Panc1 (cell line): ENCODE measurements around the gene BCL2L1. TPM values are rescaled to one million over a fixed set of nuclear protein-coding genes. Genes with fewer than 3 reads are reported as not detected.

Source experiments
- ATAC-seq: fragments of 200-7000 bp; cut with Tn5 transposase; 2 replicates; pipeline ENCODE4 v1.9.1; 2020; ENCODE audit warnings: mild to moderate bottlenecking, moderate library complexity
- BruUV-seq: library from RNA; stranded (reverse); fragments of 400-500 nt; replicated peaks from 2 replicates; lab custom pipeline; 2021; lab: Mats Ljungman, UMichigan
- CTCF ChIA-PET: fragments of 300-600 bp; sonication (Branson Sonifier 250); formaldehyde crosslinking; loops from one replicate; lab custom pipeline; 2022; ENCODE audit warnings: antibody characterized with exemption; lab: Charles Lee
- POLR2A ChIA-PET: fragments of 300-600 bp; sonication (Branson Sonifier 250); formaldehyde crosslinking; loops from one replicate; lab custom pipeline; 2022; ENCODE audit warnings: antibody characterized with exemption; lab: Charles Lee
- DNase-seq: peaks from one replicate; pipeline ENCODE4 v3.0.0-alpha.2; 2010; ENCODE audit warnings: low read depth, low spot score
- H3K27ac ChIP-seq: 2 replicates; pipeline ENCODE4 v1.5.1; 2011; ENCODE audit warnings: mild to moderate bottlenecking, low read length, inconsistent platforms
- H3K27me3 ChIP-seq: fragments of 200-500 bp; sonication (Bioruptor generic); 2 replicates; pipeline ENCODE4 v1.6.0; 2014; ENCODE audit warnings: low read length, inconsistent platforms; ENCODE audit not compliant: control insufficient read depth, insufficient read depth
- H3K36me3 ChIP-seq: fragments of 200-500 bp; sonication (Bioruptor generic); 2 replicates; pipeline ENCODE4 v1.5.1; 2014; ENCODE audit warnings: inconsistent platforms, mild to moderate bottlenecking, low read length, moderate library complexity; ENCODE audit not compliant: control insufficient read depth, insufficient read depth
- H3K4me1 ChIP-seq: 2 replicates; pipeline ENCODE4 v1.5.1; 2011; ENCODE audit warnings: inconsistent platforms, mild to moderate bottlenecking, low read length, moderate library complexity; ENCODE audit not compliant: control insufficient read depth, insufficient read depth
- H3K4me3 ChIP-seq, 2 experiments: 2 replicates each; pipeline ENCODE4 v1.5.1; 2011 to 2012; ENCODE audit warnings: low read depth in 2 of 2, low read length in 2 of 2, mild to moderate bottlenecking in 2 of 2, inconsistent platforms in 1 of 2, moderate library complexity in 1 of 2
- H3K9me3 ChIP-seq: fragments of 200-500 bp; sonication (Bioruptor generic); 2 replicates; pipeline ENCODE4 v1.5.1; 2014; ENCODE audit warnings: low read depth, mild to moderate bottlenecking, inconsistent platforms, low read length, moderate library complexity; ENCODE audit not compliant: control insufficient read depth, insufficient read depth
- CTCF ChIP-seq: fragments of 450-650 bp; IDR thresholded peaks from 2 replicates; pipeline ENCODE4 v1.5.1; 2017; ENCODE audit warnings: mild to moderate bottlenecking
- POLR2AphosphoS5 ChIP-seq: IDR thresholded peaks from 2 replicates; pipeline ENCODE4 v1.6.1; 2012; ENCODE audit warnings: mild to moderate bottlenecking, low read depth, low read length, moderate library complexity
- REST ChIP-seq, 2 experiments: IDR thresholded peaks; 2 replicates each; pipeline ENCODE4 v1.6.1; 2011 to 2012; ENCODE audit warnings: low read depth in 2 of 2, control low read depth in 1 of 2, low read length in 1 of 2, mild to moderate bottlenecking in 1 of 2, moderate library complexity in 1 of 2; ENCODE audit not compliant: insufficient read depth in 1 of 2
- SIN3A ChIP-seq: IDR thresholded peaks from 2 replicates; pipeline ENCODE4 v1.6.1; 2012; ENCODE audit warnings: low read depth, mild to moderate bottlenecking, low read length, moderate library complexity, borderline replicate concordance; ENCODE audit not compliant: insufficient read depth
- TCF7L2 ChIP-seq: IDR thresholded peaks from 2 replicates; pipeline ENCODE4 v1.6.1; 2011; ENCODE audit warnings: mild to moderate bottlenecking, low read depth, low read length, inconsistent platforms
- in situ Hi-C: cut with HindIII; loops from 2 replicates; pipeline ENCODE4 v1.10.0; 2016; ENCODE audit warnings: low sequenced_read_pairs, low pct_unique_long_range_greater_than_20kb
- intact Hi-C: fragments of 100-400 bp; cut with micrococcal nuclease; formaldehyde crosslinking; loops from one replicate; pipeline ENCODE4 v1.10.0; 2022; ENCODE audit not compliant: unreplicated experiment
- total RNA-seq: library from RNA; stranded (reverse); gene quantifications from one replicate; pipeline ENCODE4 v1.2.1, GENCODE V29; 2021; ENCODE audit not compliant: unreplicated experiment

BCL2L1 gene
- total RNA-seq, 1 experiment from 2014 or later = 150 TPM

DNA sequence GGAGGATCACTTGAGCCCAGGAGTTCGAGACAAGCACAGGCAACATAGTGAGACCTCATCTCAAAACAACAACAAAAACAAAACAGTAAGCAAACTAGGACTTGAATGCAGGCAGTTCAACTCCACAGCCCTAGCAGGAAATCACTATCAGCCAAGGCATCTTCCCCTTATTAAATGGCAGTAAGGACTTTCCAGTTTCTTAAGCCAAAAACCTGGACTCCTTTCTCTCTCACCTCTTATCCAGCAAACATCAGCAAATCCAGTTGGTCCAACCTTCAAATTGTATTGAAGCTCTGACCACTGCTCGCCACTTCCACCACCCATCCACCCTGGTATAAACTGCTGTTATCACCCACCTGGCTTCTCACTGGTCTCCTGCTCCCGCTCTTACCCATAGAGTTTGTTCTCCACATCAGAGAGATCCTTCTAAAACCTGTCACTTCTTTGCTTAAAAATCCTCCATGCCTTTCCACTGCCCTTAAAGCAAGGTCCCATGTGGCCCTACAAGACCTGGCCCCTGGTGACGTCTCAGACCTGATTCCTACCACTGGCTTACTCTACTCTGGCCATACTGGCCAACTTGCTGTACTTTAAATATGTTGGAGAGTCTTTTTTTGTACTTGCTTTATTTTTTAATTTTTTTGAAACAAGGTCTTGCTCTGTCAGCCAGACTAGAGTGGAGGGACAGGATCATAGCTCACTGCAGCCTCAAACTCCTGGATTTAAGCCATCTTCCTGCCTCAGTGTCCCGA is 27.6 kb downstream of the BCL2L1 start:
- BruUV-seq = TSS peak; percentile 70
- Histone ChIP-seq H3K27me3 (no peaks in the 10 kb centered on the region), H3K27ac (peak overlapping the region; percentile 60), H3K9me3 (no peaks in the 10 kb centered on the region), H3K4me1 (peaks cover 49% of the 10 kb centered on the region), H3K36me3 (no peaks in the 10 kb centered on the region), H3K4me3 (no peak overlapping the region)
- POLR2A ChIA-PET = interaction anchor here (1.5 kb wide), 1 partner anchor 23 kb away, joined by 6 read pairs; no protein-coding TSS in a partner anchor
- DNase-seq = no peak
- TF ChIP-seq POLR2AphosphoS5 (no peak), SIN3A (no peak), TCF7L2 (no peak), REST (IDR thresholded peaks at IDR 0.05; ENCODE audit: insufficient read depth in 1 of 2, low read depth in 2 of 2, low read length in 1 of 2) (no peak), CTCF (no peak)
- ATAC-seq = no peak
- intact Hi-C loops (no loop called here), in situ Hi-C loops (no loop called here)
- CTCF ChIA-PET = interaction anchor here (2.2 to 2.5 kb wide), 2 partner anchors 28 to 33 kb away, joined by 15 to 22 read pairs; partner anchors contain the start of gene BCL2L1

- BruUV-seq = no TSS peak
- Histone ChIP-seq H3K27ac (peak overlapping the region; percentile 60), H3K27me3 (no peaks in the 10 kb centered on the region), H3K9me3 (no peaks in the 10 kb centered on the region), H3K4me1 (peaks cover 40% of the 10 kb centered on the region), H3K36me3 (no peaks in the 10 kb centered on the region), H3K4me3 (no peak overlapping the region)
- in situ Hi-C loops = no loop called here
- ChIA-PET POLR2A (no interaction called here), CTCF (interaction anchor here (0.6 kb wide), 1 partner anchor 61 kb away, joined by 10 read pairs; no protein-coding TSS in a partner anchor)
- TF ChIP-seq POLR2AphosphoS5 (no peak), SIN3A (no peak), CTCF (no peak), TCF7L2 (no peak), REST (IDR thresholded peaks at IDR 0.05; ENCODE audit: insufficient read depth in 1 of 2, low read depth in 2 of 2, low read length in 1 of 2) (no peak)
- DNase-seq (no peak), ATAC-seq (no peak)
- intact Hi-C loops = no loop called here
These were observed 28.5 kb downstream of the BCL2L1 start for GRCh38 chr20:31693987-31694661.
